Measurements from ENCODE around the gene SMIM27.
"Not testable (repeated sequence)": the region's sequence is repeated elsewhere in the genome, so short reads cannot be mapped to it uniquely, and the experiment has no call there.

Gene SMIM27

DNA sequence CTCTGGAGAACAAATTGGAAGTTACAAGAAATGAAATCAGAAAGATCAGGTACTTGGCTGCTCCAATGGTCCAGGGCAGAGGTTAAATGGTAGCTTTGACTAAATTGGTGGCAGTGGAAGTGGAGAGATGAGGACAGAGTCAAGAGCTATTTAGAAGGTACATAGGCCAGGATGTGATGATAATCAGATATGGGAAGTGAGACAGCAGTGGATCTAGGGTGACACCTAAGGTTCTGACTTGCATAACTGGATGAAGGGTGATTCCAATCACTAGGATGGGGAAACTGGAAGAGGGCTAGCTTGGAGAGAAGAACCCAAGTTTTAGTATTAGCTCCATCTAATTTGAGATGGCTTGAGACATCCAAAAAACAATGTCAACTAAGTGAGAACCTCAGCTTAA lies 44.8 kb downstream of the SMIM27 start:
- DNase-seq (ENCODE audit: low read depth, low spot score) = no peak

DNA sequence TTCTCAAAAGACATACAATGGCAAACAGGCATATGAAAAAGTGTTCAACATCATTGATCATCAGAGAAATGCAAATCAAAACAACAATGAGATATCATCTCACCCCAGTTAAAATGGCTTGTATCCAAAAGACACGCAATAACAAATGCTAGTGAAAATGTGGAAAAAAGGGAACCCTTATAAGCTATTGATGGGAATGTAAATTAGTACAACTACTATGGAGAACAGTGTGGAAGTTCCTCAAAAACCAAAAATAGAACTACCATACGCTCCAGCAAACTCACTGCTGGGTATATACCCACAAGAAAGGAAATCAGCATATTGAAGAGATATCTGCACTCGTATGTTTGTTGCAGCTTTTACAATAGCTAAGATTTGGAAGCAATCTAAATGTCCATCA lies 46.9 kb downstream of the SMIM27 start:
- DNase-seq (ENCODE audit: low read depth, low spot score) = not testable (repeated sequence)

Measured in ELF-1 (cell line).